ENCODE results near the gene LCE1E.

Gene LCE1E, protein sequence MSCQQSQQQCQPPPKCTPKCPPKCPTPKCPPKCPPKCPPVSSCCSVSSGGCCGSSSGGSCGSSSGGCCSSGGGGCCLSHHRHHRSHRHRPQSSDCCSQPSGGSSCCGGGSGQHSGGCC

GRCh38 chr1:152786077-152786476 lies at the start of gene LCE1E:
TSS of gene LCE1E (plus strand) at chr1:152786257. CDS start at chr1:152787300, 1,043 bp downstream.
- no peak for DNase-seq (ENCODE audit: low read depth)

GRCh38 chr1:152737997-152738396 lies 48.1 kb upstream of the LCE1E start:
- no peak for DNase-seq (ENCODE audit: low read depth)

DNA sequence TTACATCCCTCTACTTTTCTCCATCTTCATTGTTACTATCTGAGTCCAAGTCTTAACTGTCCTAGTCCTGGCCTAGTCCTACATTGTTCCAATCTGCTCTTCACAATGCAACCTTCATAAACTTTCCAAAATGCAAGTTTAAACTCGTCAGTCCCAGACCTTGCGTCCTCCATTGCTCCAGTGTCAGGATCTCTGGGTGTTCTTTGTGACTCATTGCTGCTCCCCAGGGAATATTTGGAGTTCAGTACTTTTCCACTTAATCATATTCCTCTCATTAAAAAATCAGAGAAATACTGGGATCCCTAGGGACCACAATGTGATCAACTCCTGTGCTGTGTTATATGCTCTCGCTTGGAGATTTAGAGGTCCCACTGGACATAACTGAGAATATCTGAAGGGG lies 46.2 kb upstream of the LCE1E start:
- DNase-seq (ENCODE audit: low read depth): no peak

GRCh38 chr1:152741656-152742055 lies 44.4 kb upstream of the LCE1E start:
- DNase-seq (ENCODE audit: low read depth): no peak

GRCh38 chr1:152743371-152744145 lies 42.5 kb upstream of the LCE1E start:
- no peak for DNase-seq (ENCODE audit: low read depth)

DNA sequence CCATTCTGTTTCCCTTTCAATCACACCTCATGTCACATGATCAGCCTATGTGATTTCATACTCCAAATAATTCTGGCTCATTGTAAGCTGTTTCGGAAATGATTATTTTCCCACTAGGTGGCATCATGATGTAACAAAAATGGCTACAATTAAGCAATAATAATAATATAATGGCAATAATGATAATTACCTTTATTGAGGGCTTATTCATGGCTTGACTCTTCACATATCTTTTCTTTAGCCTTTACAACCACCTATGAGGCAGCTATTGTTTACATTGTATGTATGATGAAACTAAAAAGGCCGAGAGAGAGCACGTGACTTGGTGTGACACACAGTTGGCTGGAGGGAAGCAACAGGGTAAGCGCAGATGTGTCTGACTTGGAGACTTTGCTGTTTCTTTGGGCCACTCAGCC lies 40.8 kb upstream of the LCE1E start:
- no peak for DNase-seq (ENCODE audit: low read depth)

- no peak for DNase-seq (ENCODE audit: low read depth)
These were observed 40.2 kb upstream of the LCE1E start for GRCh38 chr1:152745765-152746444.

DNA sequence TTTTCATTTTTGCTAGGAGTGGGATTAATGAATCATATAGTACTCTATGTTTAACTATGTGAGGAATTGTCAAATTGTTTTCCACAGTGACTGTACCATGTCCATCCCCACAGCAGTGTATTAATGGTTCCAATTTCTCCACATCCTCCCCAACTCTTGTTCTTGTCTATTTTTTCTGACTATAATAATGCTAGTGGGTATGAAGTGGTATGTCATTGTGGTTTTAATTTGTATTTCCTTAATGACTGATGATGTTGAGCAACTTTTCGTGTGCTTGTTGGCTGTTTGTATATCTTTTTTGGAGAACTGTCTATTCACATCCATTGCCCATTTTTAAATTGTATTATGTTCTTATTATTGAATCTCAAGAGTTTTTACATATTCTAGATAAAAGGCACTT lies 38.2 kb upstream of the LCE1E start:
- no peak for DNase-seq (ENCODE audit: low read depth)

- no peak for DNase-seq (ENCODE audit: low read depth)
These were observed 33.8 kb upstream of the LCE1E start for GRCh38 chr1:152752225-152752624.

- DNase-seq (ENCODE audit: low read depth): no peak
These were observed 32.5 kb upstream of the LCE1E start for GRCh38 chr1:152753586-152753985.

GRCh38 chr1:152756872-152757271 lies 29.2 kb upstream of the LCE1E start:
- no peak for DNase-seq (ENCODE audit: low read depth)

DNA sequence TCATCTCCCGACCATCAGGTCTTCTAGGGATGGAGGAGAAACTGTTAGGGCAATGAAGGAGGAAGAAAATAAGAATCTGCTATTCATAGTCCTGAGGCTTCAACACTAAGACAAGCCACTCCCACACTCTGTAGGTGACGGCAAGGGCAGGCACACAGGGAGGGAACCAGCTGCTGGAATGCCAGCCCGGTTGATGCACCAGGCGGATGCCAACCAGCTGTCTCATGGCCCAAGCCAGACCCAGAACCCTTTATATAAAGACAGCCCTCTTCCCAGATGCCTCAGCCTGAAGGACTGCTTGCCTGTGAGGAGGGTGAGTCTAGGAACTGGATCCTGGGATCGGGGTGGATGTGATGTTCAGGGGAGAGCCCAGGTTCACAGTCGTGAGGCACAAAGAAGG lies 28.3 kb upstream of the LCE1E start, which contains the start of gene KPRP:
Gene KPRP (plus strand): TSS at position 279 of the 400 bp plus-strand sequence. CDS start 1,564 bp downstream, outside the sequence.
- DNase-seq (ENCODE audit: low read depth): no peak

DNA sequence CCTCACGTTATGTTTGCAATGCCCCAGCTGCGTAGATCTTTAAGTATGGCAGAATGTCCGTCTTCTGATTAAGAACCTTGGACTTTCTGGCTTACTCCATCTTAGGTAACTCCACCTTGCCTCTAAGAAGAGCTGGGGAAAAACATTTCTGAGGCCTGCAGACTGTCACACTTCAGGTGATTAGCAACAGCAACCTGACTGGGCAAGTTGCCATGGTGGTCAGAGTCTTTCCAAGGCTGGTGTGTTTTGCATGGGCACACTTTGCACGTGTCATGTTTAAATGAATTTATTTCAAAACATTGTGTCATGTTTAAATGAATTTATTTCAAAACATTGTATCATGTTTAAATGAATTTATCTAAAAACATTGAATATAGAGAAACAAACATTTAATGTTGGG lies 27.4 kb upstream of the LCE1E start:
- DNase-seq (ENCODE audit: low read depth): no peak

- DNase-seq (ENCODE audit: low read depth): no peak
These were observed 26.4 kb upstream of the LCE1E start for GRCh38 chr1:152759453-152760173.

- DNase-seq (ENCODE audit: low read depth): no peak
These were observed 25.4 kb upstream of the LCE1E start for GRCh38 chr1:152760551-152761190.

DNA sequence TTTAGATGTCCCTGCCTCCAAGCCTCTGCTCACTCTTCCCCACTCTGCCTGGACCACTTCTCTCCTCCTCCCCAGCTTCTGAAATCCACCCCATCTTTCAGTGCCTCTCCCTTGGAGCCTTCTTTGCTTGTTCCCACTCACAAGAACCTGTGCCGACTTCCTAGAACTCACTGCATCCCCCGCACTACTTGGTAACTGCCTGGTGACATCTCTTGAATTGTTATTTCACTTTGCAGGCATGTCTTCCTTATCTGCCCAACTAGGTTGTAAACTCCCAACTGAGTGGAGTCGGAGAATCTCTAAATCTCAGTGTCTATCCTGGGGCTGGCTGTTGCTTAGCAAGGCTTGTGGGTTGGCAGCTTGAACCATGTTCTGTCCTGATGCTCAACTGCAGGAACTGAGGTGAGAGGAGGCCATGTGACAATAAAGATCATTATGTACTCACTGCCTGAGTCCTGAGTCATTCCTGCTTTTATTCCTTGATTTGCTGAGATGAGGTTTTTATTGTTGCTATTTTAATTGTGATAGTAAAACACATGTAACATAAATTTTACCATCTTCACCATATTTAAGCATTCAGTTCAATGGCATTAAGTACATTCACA lies 24.3 kb upstream of the LCE1E start:
- no peak for DNase-seq (ENCODE audit: low read depth)

DNA sequence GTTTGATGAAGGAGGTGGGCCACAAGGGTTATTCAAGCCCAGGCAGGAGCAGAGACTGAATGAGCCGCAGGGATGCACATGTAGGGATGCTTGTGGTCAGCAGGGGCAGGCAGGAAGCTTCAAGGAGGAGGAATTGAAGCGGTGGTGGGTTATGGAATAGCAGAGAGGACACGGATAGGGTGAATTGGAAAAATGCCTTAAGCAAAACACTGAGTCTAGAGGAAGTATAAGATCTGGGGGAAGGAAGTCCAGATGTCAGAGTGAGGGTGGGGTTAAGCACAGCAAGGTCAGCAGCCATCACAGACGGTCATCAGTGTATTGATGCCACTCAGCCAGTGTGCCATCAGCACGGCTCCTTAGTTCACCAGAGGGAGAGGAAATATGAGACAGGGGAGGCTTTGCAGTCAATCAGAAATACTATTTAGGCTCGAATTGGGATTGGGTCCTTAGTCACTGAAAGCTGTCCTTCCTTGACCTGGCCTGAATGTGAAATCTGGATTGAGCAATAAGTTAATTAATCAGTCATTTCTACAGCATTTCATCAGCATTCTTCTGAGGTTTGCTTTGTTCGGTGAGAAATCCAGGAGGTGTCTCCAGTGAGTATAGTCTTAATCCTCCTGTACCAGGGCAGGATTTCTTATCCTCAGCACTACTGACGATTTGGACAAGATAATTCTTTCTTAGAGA lies 17.1 kb upstream of the LCE1E start:
- DNase-seq (ENCODE audit: low read depth): no peak

- DNase-seq (ENCODE audit: low read depth): no peak
These were observed 15.6 kb upstream of the LCE1E start for GRCh38 chr1:152770411-152770810.

GRCh38 chr1:152774875-152775274 lies 11.2 kb upstream of the LCE1E start, which contains the start of gene LCE1F:
TSS of gene LCE1F (plus strand) at chr1:152775140. CDS start at chr1:152776372, 1,232 bp downstream.
- DNase-seq (ENCODE audit: low read depth): no peak

- DNase-seq (ENCODE audit: low read depth): no peak
These were observed 9.7 kb upstream of the LCE1E start for GRCh38 chr1:152776361-152776760.

Measured in activated T-cell treated with anti-CD3 and anti-CD28 coated beads for 24 hours (primary cell).